Measurements from ENCODE around the gene C3orf52.
"Not testable (repeated sequence)": the region's sequence is repeated elsewhere in the genome, so short reads cannot be mapped to it uniquely, and the experiment has no call there.

Gene C3orf52

GRCh38 chr3:112086076-112086854 lies at the start of gene C3orf52:
TSS of gene C3orf52 (plus strand) at chr3:112086389. CDS start at chr3:112086408, 19 bp downstream.
- peak; percentile 83 for DNase-seq (ENCODE audit: low read depth, low spot score)
- H3K36me3 ChIP-seq (ENCODE audit: insufficient read depth, insufficient read length, low read length): peaks cover 6% of the 10 kb centered on the region
- H3K4me1 ChIP-seq (ENCODE audit: insufficient read depth, insufficient read length): peaks cover 3% of the 10 kb centered on the region
- peak within 1 kb of the TSS; percentile 68 for H3K4me3 ChIP-seq (ENCODE audit: insufficient read length, low read depth)
- no peaks in the 10 kb centered on the region for H3K9me3 ChIP-seq (ENCODE audit: insufficient read depth, low read length)
- no peak for TF ChIP-seq ZNF274 (IDR thresholded peaks at IDR 0.05; ENCODE audit: low read depth, low read length)
- TF ChIP-seq YY1 (IDR thresholded peaks at IDR 0.05; ENCODE audit: insufficient read depth, insufficient read length): no peak
- TF ChIP-seq SUZ12 (IDR thresholded peaks at IDR 0.05; ENCODE audit: extremely low read depth, insufficient read depth, insufficient read length): no peak
- peaks cover 27% of the 10 kb centered on the region for H3K27me3 ChIP-seq (ENCODE audit: insufficient read depth, insufficient read length)
- H3K9ac ChIP-seq (ENCODE audit: insufficient read length, low read depth): peak within 1 kb of the TSS; percentile 86

GRCh38 chr3:112037194-112037593 lies 49.0 kb upstream of the C3orf52 start:
- DNase-seq (ENCODE audit: low read depth, low spot score): not testable (repeated sequence)

GRCh38 chr3:112038863-112039262 lies 47.3 kb upstream of the C3orf52 start:
- no peak overlapping the region for H3K4me3 ChIP-seq (ENCODE audit: insufficient read length, low read depth)

More at GRCh38 chr3:112037194-112037593, 49.0 kb upstream of the C3orf52 start:
- not testable (repeated sequence) for H3K4me1 ChIP-seq (ENCODE audit: insufficient read depth, insufficient read length); H3K27me3 ChIP-seq (ENCODE audit: insufficient read depth, insufficient read length); H3K9ac ChIP-seq (ENCODE audit: insufficient read length, low read depth); H3K4me3 ChIP-seq (ENCODE audit: insufficient read length, low read depth); H3K9me3 ChIP-seq (ENCODE audit: insufficient read depth, low read length); H3K36me3 ChIP-seq (ENCODE audit: insufficient read depth, insufficient read length, low read length)

GRCh38 chr3:112041321-112041720 lies 44.9 kb upstream of the C3orf52 start:
- H3K36me3 ChIP-seq (ENCODE audit: insufficient read depth, insufficient read length, low read length): no peaks in the 10 kb centered on the region
- no peak for DNase-seq (ENCODE audit: low read depth, low spot score)
- TF ChIP-seq ZNF274 (IDR thresholded peaks at IDR 0.05; ENCODE audit: low read depth, low read length) (no peak), YY1 (IDR thresholded peaks at IDR 0.05; ENCODE audit: insufficient read depth, insufficient read length) (no peak), SUZ12 (IDR thresholded peaks at IDR 0.05; ENCODE audit: extremely low read depth, insufficient read depth, insufficient read length) (no peak)

More at GRCh38 chr3:112038863-112039262, 47.3 kb upstream of the C3orf52 start:
- no peak overlapping the region for H3K9ac ChIP-seq (ENCODE audit: insufficient read length, low read depth)
- H3K36me3 ChIP-seq (ENCODE audit: insufficient read depth, insufficient read length, low read length): no peaks in the 10 kb centered on the region
- H3K9me3 ChIP-seq (ENCODE audit: insufficient read depth, low read length): 0 out of 2 replicates have a peak, but pooled peaks cover 5% of the 10 kb centered on the region
- no peaks in the 10 kb centered on the region for H3K4me1 ChIP-seq (ENCODE audit: insufficient read depth, insufficient read length)
- no peaks in the 10 kb centered on the region for H3K27me3 ChIP-seq (ENCODE audit: insufficient read depth, insufficient read length)
- DNase-seq (ENCODE audit: low read depth, low spot score): no peak
- TF ChIP-seq SUZ12 (IDR thresholded peaks at IDR 0.05; ENCODE audit: extremely low read depth, insufficient read depth, insufficient read length) (no peak), YY1 (IDR thresholded peaks at IDR 0.05; ENCODE audit: insufficient read depth, insufficient read length) (no peak), ZNF274 (IDR thresholded peaks at IDR 0.05; ENCODE audit: low read depth, low read length) (no peak)

GRCh38 chr3:112042842-112043280 lies 43.3 kb upstream of the C3orf52 start:
- no peak for DNase-seq (ENCODE audit: low read depth, low spot score)
- no peak overlapping the region for H3K9ac ChIP-seq (ENCODE audit: insufficient read length, low read depth)
- no peaks in the 10 kb centered on the region for H3K9me3 ChIP-seq (ENCODE audit: insufficient read depth, low read length)
- no peaks in the 10 kb centered on the region for H3K36me3 ChIP-seq (ENCODE audit: insufficient read depth, insufficient read length, low read length)
- no peak overlapping the region for H3K4me3 ChIP-seq (ENCODE audit: insufficient read length, low read depth)
- no peak for TF ChIP-seq YY1 (IDR thresholded peaks at IDR 0.05; ENCODE audit: insufficient read depth, insufficient read length)
- no peak for TF ChIP-seq SUZ12 (IDR thresholded peaks at IDR 0.05; ENCODE audit: extremely low read depth, insufficient read depth, insufficient read length)
- TF ChIP-seq ZNF274 (IDR thresholded peaks at IDR 0.05; ENCODE audit: low read depth, low read length): no peak
- no peaks in the 10 kb centered on the region for H3K27me3 ChIP-seq (ENCODE audit: insufficient read depth, insufficient read length)
- H3K4me1 ChIP-seq (ENCODE audit: insufficient read depth, insufficient read length): no peaks in the 10 kb centered on the region

More at GRCh38 chr3:112041321-112041720, 44.9 kb upstream of the C3orf52 start:
- Histone ChIP-seq H3K27me3 (ENCODE audit: insufficient read depth, insufficient read length) (no peaks in the 10 kb centered on the region), H3K9ac (ENCODE audit: insufficient read length, low read depth) (no peak overlapping the region), H3K4me3 (ENCODE audit: insufficient read length, low read depth) (no peak overlapping the region), H3K4me1 (ENCODE audit: insufficient read depth, insufficient read length) (no peaks in the 10 kb centered on the region), H3K9me3 (ENCODE audit: insufficient read depth, low read length) (0 out of 2 replicates have a peak, but pooled peaks cover 5% of the 10 kb centered on the region)

- DNase-seq (ENCODE audit: low read depth, low spot score): peak; percentile 36
- TF ChIP-seq ZNF274 (IDR thresholded peaks at IDR 0.05; ENCODE audit: low read depth, low read length): no peak
- no peak for TF ChIP-seq SUZ12 (IDR thresholded peaks at IDR 0.05; ENCODE audit: extremely low read depth, insufficient read depth, insufficient read length)
- no peak for TF ChIP-seq YY1 (IDR thresholded peaks at IDR 0.05; ENCODE audit: insufficient read depth, insufficient read length)
- Histone ChIP-seq H3K36me3 (ENCODE audit: insufficient read depth, insufficient read length, low read length) (no peaks in the 10 kb centered on the region), H3K27me3 (ENCODE audit: insufficient read depth, insufficient read length) (no peaks in the 10 kb centered on the region), H3K9me3 (ENCODE audit: insufficient read depth, low read length) (no peaks in the 10 kb centered on the region), H3K4me3 (ENCODE audit: insufficient read length, low read depth) (no peak overlapping the region), H3K4me1 (ENCODE audit: insufficient read depth, insufficient read length) (no peaks in the 10 kb centered on the region), H3K9ac (ENCODE audit: insufficient read length, low read depth) (no peak overlapping the region)
Measured at GRCh38 chr3:112043621-112044201, 42.5 kb upstream of the C3orf52 start.

GRCh38 chr3:112046599-112046998 lies 39.6 kb upstream of the C3orf52 start:
- H3K9ac ChIP-seq (ENCODE audit: insufficient read length, low read depth): no peak overlapping the region

More at GRCh38 chr3:112046599-112046998, 39.6 kb upstream of the C3orf52 start:
- no peaks in the 10 kb centered on the region for H3K4me1 ChIP-seq (ENCODE audit: insufficient read depth, insufficient read length)
- no peaks in the 10 kb centered on the region for H3K36me3 ChIP-seq (ENCODE audit: insufficient read depth, insufficient read length, low read length)
- TF ChIP-seq SUZ12 (IDR thresholded peaks at IDR 0.05; ENCODE audit: extremely low read depth, insufficient read depth, insufficient read length) (no peak), YY1 (IDR thresholded peaks at IDR 0.05; ENCODE audit: insufficient read depth, insufficient read length) (no peak), ZNF274 (IDR thresholded peaks at IDR 0.05; ENCODE audit: low read depth, low read length) (no peak)
- no peak for DNase-seq (ENCODE audit: low read depth, low spot score)
- no peak overlapping the region for H3K4me3 ChIP-seq (ENCODE audit: insufficient read length, low read depth)
- no peaks in the 10 kb centered on the region for H3K27me3 ChIP-seq (ENCODE audit: insufficient read depth, insufficient read length)
- H3K9me3 ChIP-seq (ENCODE audit: insufficient read depth, low read length): no peaks in the 10 kb centered on the region
